Suprapubic skin (tissue), 3 donors: ENCODE measurements around the gene MGAT3.

Experiments
- POLR2A ChIP-seq, 2 donors: fragments of 450-650 bp; IDR thresholded peaks; one replicate each; pipeline ENCODE4 v1.6.1; 2017; ENCODE audit warnings: antibody characterized with exemption in 2 of 2, mild to moderate bottlenecking in 2 of 2, moderate library complexity in 2 of 2
- TF ChIP-seq, protein P1 (sequence below), 2 donors: fragments of 200-600 bp in 1 of 2; fragments of 450-650 bp in 1 of 2; sonication (generic) in 1 of 2; IDR thresholded peaks; one replicate each; pipeline ENCODE4 v1.5.1; 2016 to 2019; ENCODE audit warnings: antibody characterized with exemption in 2 of 2, mild to moderate bottlenecking in 1 of 2, moderate library complexity in 1 of 2

- TF ChIP-seq POLR2A (IDR thresholded peaks at IDR 0.05): no peak
- TF ChIP-seq, protein P1, sequence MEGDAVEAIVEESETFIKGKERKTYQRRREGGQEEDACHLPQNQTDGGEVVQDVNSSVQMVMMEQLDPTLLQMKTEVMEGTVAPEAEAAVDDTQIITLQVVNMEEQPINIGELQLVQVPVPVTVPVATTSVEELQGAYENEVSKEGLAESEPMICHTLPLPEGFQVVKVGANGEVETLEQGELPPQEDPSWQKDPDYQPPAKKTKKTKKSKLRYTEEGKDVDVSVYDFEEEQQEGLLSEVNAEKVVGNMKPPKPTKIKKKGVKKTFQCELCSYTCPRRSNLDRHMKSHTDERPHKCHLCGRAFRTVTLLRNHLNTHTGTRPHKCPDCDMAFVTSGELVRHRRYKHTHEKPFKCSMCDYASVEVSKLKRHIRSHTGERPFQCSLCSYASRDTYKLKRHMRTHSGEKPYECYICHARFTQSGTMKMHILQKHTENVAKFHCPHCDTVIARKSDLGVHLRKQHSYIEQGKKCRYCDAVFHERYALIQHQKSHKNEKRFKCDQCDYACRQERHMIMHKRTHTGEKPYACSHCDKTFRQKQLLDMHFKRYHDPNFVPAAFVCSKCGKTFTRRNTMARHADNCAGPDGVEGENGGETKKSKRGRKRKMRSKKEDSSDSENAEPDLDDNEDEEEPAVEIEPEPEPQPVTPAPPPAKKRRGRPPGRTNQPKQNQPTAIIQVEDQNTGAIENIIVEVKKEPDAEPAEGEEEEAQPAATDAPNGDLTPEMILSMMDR (IDR thresholded peaks at IDR 0.05): no peak
These were observed 13.9 kb downstream of the MGAT3 start for GRCh38 chr22:39470451-39471291.
